Mononuclear cell (primary cell): ENCODE data around the gene CD1C. TPM values are rescaled to one million over a fixed set of nuclear protein-coding genes. Genes with fewer than 3 reads are reported as not detected.
"Not testable (repeated sequence)": the region's sequence is repeated elsewhere in the genome, so short reads cannot be mapped to it uniquely, and the experiment has no call there.

ENCODE experiments used
- H3K27me3 ChIP-seq: 2 replicates; pipeline ENCODE4 v1.6.0; 2011; ENCODE audit warnings: low read length, control low read depth; ENCODE audit not compliant: insufficient read depth
- H3K4me1 ChIP-seq: 2 replicates; pipeline ENCODE4 v1.5.1; 2011; ENCODE audit warnings: mild to moderate bottlenecking, low read length, control low read depth; ENCODE audit not compliant: insufficient read depth
- H3K4me3 ChIP-seq: 2 replicates; pipeline ENCODE4 v1.5.1; 2011; ENCODE audit warnings: mild to moderate bottlenecking, low read length, moderate library complexity
- H3K9me3 ChIP-seq: 2 replicates; pipeline ENCODE4 v1.5.1; 2011; ENCODE audit warnings: low read depth, mild to moderate bottlenecking, control low read depth, low read length
- total RNA-seq: library from RNA; depleted of rRNA; stranded (reverse); fragments of >200 nt; gene quantifications from one replicate; pipeline ENCODE4 v1.2.3, GENCODE V29; 2012

CD1C gene
- total RNA-seq, 1 donor = 12.8 TPM

DNA sequence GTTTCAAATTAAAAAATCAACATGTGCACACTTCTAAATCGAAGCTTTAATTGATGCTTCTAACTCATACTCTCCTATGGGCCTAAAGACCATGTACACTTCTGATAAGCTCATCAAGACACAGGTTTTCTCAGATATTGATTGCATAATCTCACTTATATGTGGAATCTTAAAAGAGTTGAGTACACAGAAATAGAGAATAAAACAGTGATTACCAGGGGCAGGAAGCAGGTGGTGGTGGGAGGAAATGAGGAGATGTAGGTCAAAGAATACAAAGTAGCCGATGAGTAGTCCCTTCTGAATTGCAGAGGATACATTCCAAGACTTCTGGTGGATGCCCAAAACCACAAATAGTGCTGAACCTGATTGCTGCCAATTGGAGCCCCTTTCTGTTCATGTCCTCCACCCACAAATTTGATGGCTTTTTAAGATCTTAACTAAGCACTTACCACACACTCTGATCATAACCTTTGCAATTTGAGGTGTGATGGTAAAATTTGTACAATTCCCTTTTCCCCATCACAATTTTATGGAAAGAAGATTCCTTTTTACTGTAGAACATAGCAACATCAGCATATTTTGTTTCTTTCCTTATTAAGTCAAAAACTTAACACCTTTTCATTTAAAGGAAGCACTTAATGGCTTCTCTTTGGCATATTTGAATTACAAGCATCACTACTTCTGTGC is 44.9 kb downstream of the CD1C start:
- Histone ChIP-seq H3K4me3 (no peak overlapping the region), H3K4me1 (peaks cover 21% of the 10 kb centered on the region), H3K9me3 (no peaks in the 10 kb centered on the region), H3K27me3 (no peaks in the 10 kb centered on the region)

DNA sequence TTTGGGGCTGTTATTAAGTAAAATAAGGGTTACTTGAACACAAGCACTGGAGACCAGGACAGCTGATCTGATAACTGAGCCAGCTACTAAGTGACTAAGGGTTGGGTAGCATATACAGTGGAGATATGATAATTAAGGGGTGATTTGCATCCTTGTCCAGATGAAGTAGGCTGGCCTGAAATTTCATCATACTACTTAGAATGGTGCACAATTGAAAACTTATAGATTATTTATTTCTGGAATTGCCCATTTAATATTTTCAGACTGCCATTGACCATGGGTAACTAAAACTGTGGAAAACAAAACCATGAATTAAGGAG is 45.5 kb downstream of the CD1C start:
- H3K9me3 ChIP-seq = no peaks in the 10 kb centered on the region
- no peak overlapping the region for H3K4me3 ChIP-seq
- peaks cover 19% of the 10 kb centered on the region for H3K4me1 ChIP-seq
- H3K27me3 ChIP-seq = no peaks in the 10 kb centered on the region

DNA sequence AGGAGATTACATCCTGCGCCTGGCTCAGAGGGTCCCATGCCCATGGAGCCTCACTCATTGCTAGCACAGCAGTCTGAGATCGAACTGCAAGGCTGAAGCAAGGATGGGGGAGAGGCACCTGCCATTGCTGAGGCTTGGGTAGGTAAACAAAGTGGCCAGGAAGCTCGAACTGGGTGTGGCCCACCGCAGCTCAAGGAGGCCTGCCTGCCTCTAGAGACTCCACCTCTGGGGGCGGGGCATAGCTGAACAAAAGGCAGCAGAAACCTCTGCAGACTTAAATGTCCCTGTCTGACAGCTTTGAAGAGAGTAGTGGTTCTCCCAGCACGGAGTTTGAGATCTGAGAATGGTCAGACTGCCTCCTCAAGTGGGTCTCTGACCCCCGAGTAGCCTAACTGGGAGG is 46.7 kb downstream of the CD1C start:
- not testable (repeated sequence) for H3K4me3 ChIP-seq, H3K9me3 ChIP-seq, H3K27me3 ChIP-seq
- peaks cover 10% of the 10 kb centered on the region for H3K4me1 ChIP-seq

Other genes with a start within 250 kb of the CD1C start
- gene CD1D, start 109.0 kb upstream of the CD1C start, total RNA-seq = 13.9 TPM
- gene CD1A, start 35.5 kb upstream of the CD1C start, total RNA-seq = 0.21 TPM
- gene CD1B, start 41.6 kb downstream of the CD1C start, total RNA-seq = 0.52 TPM
- gene CD1E, start 64.0 kb downstream of the CD1C start, total RNA-seq = 0.52 TPM
- gene OR10T2, start 109.5 kb downstream of the CD1C start, total RNA-seq = not detected
- gene OR10K2, start 136.3 kb downstream of the CD1C start, total RNA-seq = not detected
- not detected for gene OR10K1, start 171.9 kb downstream of the CD1C start, total RNA-seq
- gene OR10R2, start 182.3 kb downstream of the CD1C start, total RNA-seq = not detected